ENCODE measurements around the gene ZMAT2.

- TF ChIP-seq CTCF (conservative IDR thresholded peaks at IDR 0.05; ENCODE audit: low read depth, low read length) (no peak), EZH2 (IDR thresholded peaks at IDR 0.05; ENCODE audit: borderline replicate concordance, low read depth, low read length, poor library complexity, severe bottlenecking) (no peak)
Observed at GRCh38 chr5:140673187-140673976, 26.9 kb upstream of the ZMAT2 start, which contains the start of gene DND1.

Measured in A673 (cell line).